Measurements from ENCODE around the gene GMPR2.

GMPR2 gene

DNA sequence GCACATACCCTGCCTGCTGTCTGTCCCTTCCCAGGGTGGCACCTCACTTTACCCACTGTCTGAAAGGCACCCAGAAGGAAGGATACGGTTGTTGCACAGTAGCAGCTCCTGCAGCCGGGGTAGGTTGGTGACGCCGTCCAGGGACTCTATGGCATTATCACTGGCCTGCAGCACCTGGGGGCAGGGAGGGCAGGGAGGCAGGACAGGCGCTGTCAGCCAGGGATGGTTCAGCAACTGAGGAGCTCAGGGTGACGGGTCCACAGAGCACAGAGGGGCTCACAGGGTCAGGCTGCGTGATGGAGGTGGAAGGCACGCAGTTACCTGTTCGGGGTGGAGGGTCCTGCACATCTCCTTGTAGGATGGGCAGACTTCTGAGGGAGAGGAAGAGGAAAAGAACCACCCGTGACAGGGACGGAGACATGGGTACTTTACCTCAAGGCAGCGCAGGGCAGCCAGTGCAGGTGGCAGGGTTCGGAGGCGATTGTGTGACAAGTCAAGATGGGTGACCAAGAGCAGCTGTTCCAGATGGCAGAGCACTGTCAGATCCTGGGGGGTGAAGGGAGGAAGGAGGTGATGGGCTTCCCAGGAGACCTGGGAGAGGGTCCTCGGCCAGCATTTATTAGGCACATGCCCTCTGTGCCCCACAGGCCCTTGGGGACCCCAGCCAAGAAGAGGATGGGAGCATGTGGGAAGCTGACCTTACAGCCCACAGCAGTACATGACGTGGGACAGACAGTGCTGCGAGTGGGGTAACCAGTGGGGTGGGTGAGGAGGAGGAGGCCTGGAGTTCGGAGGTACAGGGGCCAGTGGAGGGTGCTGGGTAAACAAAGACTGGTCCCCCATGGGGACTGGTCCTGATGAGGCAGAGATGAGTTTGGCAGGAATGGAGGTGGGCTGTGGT, 33.9 kb downstream of the GMPR2 start:
- DNase-seq (ENCODE audit: low read depth in 1 of 2, low spot score in 1 of 2) = no peak

DNA sequence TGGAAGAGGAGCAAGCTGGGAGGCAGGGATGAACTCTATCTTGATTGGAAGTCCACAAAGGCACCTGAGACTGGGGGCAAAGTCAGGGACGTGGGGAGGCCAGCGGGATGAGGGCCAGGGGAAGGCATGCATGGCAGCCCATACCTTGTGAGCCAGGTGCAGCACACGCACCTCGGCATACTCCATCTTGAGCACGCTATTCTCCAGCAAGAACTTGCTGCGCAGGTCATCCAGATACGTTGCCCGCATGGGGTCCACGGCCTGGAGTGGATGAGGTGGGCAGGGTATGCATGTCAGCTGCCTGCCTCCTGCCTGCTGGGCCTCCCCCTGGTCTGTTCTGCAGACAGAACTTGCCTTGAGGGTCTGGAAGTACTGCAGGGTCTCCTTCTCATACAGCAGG, 34.8 kb downstream of the GMPR2 start:
- DNase-seq (ENCODE audit: low read depth in 1 of 2, low spot score in 1 of 2) = no peak

DNA sequence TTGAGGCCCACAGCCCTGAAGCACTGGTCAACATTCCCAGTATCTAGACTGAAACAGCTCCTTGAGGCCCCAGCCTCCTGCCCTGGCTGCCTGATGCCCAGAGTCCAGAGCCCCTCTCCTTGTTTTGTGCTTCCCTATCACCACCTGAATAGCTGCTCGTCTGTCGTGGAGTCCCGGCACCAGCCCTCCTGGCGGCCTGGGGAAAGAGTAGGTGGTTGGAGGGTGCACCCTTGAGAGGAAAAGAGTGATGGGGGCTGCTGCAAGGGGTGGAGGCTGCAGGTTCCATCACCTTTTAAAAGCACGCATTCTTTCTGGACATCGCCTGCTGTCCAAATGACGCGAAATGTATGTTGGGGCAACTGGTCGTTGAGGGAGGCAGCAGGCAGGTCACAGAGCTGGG, 35.5 kb downstream of the GMPR2 start:
- DNase-seq (ENCODE audit: low read depth in 1 of 2, low spot score in 1 of 2) = no peak

DNA sequence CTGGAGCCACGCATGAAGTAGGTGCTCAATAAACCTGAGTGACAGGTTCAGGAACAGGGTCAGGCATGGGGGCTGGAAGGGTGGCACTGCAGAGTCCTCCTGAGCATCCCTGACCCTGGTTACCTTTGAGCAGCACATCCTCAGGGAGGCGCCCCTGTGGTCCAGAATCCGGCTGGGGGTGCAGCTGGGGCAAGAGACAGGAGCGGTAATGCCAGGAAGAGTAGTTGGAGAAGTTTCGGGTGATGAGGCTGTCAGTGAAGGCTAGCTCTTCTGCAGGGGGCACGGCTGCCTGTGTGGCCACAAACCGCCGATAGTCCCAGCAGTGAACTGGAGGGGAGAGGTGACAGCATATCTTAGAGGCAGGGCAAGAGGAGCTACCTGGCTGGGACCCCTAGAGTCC, 36.6 kb downstream of the GMPR2 start:
- no peak for DNase-seq (ENCODE audit: low read depth in 1 of 2, low spot score in 1 of 2)

DNA sequence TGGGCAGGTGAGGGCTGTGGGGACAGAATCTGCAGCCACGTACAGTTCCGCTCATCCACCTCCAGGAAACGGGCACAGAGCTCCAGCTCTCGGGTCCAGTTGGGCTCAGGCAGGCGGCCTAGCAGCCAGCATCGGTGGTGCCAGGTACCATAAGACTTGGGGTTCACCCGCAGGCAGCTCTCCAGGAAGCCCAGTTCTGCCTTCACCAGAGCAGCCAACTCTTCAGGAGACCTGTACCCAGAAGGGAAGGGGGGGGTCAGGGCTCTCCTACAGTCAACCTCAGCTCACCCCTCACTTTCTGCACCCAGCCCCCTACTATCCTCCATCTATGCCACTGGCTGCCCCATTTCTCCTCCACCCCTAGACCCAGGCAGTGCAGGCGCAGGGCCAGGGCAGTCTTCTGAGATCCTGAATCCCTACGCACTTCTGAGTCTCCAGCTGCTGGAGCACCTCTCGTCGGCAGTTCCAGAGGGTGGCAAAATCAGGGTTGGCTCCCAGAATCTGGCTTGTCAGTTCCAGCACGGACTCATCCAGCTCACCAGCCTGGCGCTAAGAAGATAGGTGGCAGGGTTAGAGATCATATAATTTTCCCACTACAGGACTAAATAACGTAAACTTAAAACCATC, 37.3 kb downstream of the GMPR2 start:
- no peak for DNase-seq (ENCODE audit: low read depth in 1 of 2, low spot score in 1 of 2)

DNA sequence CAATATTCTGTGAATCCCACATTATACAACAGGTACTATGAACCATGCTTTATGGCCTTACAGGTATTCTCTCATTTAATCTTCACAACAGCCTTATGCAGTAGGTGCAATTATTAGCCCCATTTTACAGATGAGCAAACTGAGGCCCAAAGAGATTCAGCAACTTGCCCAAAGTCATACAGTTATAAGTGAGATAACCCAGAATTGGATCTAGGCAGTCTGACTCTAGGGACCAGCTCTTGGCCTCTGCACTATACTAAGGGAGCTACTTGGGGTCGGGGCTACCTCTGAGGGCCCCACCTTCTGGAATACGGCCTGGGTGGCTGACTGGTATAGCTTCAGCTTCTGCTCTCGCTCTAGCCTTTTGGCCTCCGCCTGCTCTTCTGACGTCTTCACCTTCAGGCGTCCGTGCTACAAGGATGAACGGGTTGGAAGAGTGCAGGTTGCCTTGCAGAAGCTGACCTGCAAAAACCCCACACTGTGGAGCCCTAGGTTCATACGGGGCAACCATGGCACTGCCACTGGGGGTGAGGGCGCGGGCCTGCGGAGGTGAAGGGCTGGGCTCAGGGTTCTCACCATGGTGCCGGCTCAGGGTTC, 37.9 kb downstream of the GMPR2 start:
- DNase-seq (ENCODE audit: low read depth in 1 of 2, low spot score in 1 of 2) = no peak

DNA sequence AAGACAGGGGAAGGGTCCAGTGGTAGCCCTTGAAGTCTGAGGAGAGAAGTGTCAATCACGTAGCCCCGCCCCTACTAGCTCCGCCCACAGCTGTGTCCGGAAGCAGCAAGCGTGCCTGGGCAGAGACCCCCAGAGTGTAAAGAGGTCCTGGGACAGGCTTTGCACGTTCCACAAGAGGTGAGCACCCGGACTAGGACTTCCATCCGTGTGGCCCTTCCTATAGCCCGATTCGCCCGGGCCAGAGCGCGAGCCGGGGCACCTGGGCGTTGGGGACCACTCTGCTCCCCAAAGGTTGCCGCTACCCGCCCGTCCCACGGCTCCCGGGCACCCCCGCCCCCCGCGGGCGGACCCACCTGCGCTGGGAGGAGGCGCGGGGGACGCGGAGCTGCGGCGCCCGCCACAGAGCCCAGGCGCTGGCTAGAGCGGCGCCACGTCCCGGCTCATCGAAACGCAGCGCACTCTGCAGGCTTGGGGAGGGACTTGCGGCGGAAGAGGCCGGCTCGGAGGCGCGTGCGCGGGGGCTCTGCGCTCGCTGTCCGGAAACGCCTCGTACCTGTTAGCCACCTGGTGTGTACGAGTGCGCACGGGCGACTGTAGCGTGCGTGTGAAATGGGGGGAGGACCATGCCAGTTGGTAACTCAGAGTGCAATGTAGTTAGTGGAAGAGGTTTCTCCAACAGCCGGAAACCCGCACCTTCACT, 38.6 kb downstream of the GMPR2 start, which contains the start of gene RABGGTA:
Gene RABGGTA, minus strand, starts transcription at position 464 of the 700 bp plus-strand sequence. CDS start 482 bp downstream, outside the sequence.
- peak; percentile 66 to 80 for DNase-seq (ENCODE audit: low read depth in 1 of 2, low spot score in 1 of 2)

DNA sequence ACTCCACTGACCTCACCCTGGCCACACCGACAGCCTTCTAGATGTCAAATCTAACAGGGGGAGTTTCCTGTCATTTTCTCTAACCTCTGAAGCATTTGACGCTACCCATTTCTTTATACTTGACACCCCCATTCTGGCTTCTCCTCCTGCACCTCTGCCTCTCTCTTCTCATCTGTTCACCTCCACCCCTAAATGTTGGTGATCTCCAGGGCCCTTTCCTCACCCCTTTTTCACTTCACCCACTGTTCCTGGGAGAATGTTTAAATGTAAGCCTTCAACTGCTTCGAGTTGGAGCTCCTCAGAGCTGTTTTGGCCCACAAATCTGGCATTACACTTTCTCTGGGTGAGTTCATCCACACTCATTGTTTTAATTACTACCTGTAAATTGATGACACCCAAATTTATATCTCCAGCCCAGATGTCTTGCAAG, 39.1 kb downstream of the GMPR2 start:
- DNase-seq (ENCODE audit: low read depth in 1 of 2, low spot score in 1 of 2) = no peak

DNA sequence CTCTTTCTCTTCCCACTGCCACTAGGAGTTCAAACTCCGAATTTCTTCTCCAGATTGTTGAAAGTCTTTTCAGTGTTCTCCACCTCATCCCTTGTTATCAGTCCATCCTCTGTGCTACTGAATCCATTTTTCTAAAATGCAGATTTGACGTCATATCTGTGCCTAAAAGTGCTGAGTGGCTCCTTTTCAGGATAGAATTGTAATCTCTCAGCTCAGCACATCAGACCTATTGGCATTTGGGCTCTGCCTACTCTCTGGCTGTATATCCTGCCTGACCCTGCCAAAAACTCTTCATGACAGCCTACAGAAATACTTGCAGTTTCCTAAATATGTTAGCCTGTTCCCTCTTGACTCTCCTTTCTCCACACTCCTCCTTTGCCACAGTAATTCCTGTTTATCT, 39.7 kb downstream of the GMPR2 start:
- no peak for DNase-seq (ENCODE audit: low read depth in 1 of 2, low spot score in 1 of 2)

DNA sequence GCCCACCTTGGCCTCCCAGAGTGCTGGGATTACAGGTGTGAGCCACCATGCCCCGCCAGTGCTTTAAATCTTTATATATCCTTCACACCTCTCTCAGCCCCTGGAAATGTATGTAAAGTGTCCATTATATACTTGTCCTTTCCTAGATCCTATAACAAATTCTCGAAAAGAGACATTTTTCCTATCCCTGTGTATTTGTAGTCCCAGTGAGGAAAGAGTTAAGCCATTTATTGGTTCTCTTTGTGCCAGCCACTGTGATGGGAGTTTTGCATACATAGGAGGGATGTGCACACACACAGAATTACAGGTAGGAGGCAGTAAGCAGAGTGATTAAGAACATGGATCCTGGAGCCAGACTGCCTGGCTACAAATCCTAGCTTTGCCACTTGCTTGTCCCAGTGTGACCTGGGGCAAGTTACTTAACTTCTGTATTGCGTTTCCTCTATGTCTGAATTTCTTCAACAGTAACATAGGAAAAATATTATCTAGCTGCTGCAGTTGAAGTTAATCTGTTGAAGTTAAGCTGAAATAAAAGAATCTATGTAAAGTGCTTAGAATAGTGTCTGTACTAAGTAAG, 40.8 kb downstream of the GMPR2 start:
- no peak for DNase-seq (ENCODE audit: low read depth in 1 of 2, low spot score in 1 of 2)

DNA sequence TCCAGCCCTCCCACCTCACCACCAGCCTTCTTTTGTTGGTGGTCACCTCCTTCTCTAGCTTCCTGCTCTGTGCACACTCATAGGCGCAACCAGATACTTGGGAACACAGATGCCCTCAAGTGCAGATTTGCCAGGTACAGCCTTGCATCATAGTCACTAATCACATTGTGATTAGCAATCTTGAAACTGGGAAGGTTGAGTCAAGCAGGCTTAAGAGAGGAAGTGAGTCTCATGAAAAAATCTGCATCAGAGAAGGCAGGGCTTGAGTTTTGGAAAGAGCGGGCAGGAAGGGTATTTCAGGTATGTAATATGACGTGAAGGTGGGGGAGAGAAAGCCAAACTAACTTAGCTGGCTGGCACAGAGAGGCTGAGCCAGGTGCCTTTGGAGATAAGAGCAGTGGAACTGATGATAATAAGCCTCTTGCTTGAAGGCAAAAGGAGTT, 41.4 kb downstream of the GMPR2 start:
- peak; percentile 21 to 73 for DNase-seq (ENCODE audit: low read depth in 1 of 2, low spot score in 1 of 2)

DNA sequence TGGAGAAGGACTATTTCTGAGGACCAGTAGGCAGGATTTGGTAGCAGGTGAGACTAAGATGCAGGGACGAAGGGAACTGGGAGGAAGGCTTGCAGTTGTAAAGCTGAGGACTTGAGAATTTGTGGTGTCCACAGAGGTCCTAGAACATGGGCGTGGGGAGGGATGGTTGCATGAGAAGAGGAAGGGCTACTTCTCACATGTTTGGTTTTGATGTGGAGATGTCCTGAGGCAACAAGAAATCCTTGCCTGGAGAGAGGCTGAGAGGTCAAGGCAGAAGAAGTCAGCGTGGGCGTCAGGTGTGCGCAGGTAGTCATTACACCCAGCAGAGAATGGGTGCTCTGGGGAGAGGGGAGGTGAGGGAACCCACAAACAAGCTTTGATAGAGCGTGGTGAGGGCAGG, 44.3 kb downstream of the GMPR2 start:
- DNase-seq (ENCODE audit: low read depth in 1 of 2, low spot score in 1 of 2) = no peak

DNA sequence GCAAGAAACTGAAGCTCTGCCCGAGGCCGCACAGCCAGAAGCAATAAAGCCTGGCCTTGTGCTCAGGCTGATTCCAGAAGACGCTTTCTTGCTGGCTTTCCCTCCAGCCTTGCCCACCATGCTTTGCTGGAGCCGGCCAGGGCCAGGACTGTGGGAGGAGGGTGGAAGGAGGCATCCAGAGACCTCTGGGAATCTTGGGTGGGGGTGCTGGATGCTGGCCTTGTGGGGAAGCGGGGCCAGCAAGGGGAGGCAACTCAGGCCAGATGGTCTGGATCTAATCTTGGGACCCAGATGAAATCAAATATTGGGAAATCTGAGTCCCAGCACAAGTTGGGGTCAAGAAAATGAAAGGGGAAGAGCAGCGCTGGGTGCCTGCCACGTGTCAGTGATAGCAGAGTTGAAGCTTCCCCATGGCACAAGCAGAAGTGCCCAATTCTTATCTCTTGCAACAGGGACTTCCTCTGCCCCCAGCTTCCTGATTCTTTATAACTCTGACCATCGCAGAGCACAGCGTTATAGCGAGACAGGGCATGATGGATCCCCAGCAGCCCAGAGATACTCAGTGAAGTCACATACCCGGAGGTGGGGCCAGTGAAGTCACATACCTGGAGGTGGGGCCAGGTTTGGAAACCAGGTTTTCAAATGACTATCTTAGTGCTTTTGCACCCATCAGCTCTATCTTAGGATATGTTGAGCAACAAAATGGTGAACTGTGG, 45.0 kb downstream of the GMPR2 start:
- no peak for DNase-seq (ENCODE audit: low read depth in 1 of 2, low spot score in 1 of 2)

DNA sequence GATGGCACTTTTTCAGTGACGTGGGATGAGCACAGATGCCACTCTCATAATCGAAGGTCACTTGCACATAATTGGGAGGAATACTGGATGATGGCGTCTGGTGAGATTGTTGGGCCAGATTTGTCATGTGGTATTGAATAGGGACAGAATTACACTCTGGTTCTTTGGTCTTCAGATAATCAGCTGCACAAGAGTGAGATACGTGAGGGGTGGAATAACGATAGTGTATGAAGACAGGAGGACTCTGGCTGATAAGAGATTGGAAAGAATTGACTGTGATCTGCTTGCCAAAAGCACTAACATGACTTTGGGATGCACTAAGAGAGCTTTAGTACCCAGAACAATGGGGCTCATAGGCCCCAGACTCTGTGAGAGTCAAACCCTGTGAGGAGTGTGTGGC, 45.7 kb downstream of the GMPR2 start:
- DNase-seq (ENCODE audit: low read depth in 1 of 2, low spot score in 1 of 2) = no peak

DNA sequence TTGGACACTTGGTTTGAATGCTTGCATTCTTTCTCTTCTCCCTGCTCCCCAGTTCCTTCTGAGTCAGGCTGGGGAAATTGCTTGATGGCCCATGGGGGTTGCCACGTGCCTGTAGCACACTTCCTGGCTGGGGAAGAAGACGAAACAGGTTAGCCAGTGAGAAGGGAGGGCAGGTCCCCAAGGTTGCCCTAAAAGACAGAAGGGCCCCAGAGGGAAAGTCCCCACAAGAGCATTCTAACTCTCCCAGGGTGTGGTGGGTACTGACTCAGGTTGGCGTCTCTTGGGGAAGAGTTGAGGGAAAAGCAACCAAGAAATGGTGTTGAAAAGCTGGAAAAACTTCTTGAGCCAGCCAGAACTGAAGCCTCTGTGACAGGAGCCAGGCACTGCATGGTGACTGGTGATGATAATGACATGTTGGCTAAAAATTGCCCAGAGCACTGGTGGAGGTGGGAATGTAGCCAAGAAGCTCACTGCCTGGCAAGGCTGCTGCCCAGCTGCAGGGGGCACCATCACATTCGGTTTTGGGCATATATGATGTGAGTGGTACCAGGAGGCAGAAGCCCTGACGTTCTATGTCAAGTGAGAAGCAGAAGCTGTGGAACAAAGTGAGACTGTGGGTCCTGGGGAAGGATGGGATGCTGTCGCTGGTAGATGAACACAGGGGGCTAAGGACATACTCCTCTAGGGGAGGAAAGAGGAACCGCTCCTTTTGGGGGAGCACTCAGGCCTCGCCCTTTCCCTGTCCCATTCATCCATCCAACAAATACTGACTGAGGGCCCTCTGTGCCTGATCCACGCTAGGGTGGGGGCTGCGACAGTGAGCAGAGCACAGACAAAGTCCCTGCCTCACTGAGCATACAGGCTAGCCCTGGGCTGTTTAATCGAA, 46.8 kb downstream of the GMPR2 start:
- DNase-seq (ENCODE audit: low read depth in 1 of 2, low spot score in 1 of 2) = peak; percentile 10 to 54

DNA sequence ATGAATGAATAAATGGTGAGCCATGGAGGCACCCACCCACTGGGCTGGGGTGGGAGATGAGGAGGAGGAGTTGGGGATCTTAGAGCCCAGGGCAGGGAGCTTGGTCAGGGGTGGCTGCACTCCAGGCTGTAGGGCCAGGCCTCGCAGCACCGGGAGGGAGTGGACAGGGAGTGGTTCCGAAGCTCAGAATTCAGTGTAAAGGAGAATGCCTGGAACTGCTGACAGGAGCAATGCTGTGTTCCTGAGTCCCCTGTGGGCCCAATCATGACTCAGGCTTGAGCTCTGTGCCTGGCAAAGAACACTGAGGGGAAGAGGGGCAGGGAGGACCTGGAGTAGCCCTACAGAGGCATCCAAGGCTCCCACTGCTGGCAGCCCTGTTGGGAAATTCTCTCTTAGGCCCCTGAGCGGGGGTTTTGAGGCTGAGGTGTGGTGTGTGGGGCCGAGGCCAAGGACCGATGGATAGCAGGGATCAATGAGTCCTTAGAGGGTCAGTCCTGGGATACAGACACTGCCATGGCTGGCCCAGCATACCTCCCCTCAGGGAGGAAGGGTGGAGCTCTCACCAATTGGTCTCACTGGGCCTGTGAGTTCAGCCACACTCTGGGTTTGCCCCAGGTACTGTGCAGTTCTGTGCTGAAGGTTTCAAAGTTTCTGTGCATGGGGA, 48.2 kb downstream of the GMPR2 start:
- no peak for DNase-seq (ENCODE audit: low read depth in 1 of 2, low spot score in 1 of 2)

DNA sequence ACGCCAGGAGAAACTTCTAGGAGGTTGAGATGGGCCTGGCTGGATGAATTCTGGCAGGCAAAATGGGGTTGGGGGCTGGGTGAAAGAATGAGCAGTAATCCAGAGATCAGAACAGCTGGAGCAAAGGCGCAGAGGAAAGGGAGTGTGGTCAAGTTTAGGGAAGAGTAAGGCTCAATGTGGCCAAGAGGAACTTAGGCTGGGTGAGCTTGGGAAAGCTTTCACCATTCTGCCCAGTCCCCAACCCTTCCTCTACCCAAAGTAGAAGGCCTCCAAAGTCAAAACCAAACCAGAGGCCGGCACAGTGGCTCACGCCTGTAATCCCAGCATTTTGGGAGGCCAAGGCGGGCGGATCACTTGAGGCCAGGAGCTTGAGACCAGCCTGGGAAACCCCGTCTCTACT, 48.9 kb downstream of the GMPR2 start:
- DNase-seq (ENCODE audit: low read depth in 1 of 2, low spot score in 1 of 2) = no peak

DNA sequence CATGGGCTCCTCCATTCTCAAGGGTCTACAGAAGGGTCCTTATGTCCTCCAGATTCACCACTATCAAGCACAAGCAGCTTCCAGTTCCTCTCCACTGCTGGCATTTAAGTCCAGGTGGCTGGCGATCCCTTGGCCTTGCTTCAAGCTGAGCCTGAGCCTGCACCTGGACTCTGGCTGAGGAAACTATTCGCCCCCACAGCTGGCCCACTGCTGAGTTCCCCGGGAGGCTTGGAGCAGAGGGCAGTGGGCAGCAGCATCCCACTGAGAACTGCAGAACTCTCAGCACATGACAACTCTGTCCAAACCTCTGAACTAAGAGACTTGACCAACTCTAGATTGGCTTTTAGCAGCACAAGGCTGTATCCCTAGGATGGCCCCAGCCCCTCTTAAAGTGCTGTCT, 50.0 kb downstream of the GMPR2 start:
- no peak for DNase-seq (ENCODE audit: low read depth in 1 of 2, low spot score in 1 of 2)
